ENCODE results near the gene GPC5.
"Not testable (repeated sequence)": the region's sequence is repeated elsewhere in the genome, so short reads cannot be mapped to it uniquely, and the experiment has no call there.

DNA sequence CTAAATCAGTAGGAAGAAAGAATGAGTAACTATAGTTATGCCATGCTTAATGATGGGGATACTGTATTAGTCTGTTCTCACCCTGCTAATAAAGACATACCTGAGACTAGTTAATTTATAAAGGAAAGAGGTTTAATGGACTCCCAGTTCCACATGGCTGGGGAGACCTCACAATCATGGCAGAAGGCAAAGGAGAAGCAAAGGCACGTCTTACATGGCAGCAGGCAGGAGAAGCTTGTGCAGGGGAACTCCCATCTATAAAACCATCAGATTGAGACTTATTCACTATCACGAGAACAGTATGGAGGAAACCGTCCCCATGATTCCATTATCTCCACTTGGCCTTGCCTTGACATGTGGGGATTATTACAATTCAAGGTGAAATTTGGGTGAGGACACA is 1084.4 kb downstream of the GPC5 start:
- TF ChIP-seq, protein P1, sequence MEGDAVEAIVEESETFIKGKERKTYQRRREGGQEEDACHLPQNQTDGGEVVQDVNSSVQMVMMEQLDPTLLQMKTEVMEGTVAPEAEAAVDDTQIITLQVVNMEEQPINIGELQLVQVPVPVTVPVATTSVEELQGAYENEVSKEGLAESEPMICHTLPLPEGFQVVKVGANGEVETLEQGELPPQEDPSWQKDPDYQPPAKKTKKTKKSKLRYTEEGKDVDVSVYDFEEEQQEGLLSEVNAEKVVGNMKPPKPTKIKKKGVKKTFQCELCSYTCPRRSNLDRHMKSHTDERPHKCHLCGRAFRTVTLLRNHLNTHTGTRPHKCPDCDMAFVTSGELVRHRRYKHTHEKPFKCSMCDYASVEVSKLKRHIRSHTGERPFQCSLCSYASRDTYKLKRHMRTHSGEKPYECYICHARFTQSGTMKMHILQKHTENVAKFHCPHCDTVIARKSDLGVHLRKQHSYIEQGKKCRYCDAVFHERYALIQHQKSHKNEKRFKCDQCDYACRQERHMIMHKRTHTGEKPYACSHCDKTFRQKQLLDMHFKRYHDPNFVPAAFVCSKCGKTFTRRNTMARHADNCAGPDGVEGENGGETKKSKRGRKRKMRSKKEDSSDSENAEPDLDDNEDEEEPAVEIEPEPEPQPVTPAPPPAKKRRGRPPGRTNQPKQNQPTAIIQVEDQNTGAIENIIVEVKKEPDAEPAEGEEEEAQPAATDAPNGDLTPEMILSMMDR (IDR thresholded peaks at IDR 0.05): not testable (repeated sequence)
- not testable (repeated sequence) for TF ChIP-seq POLR2A (IDR thresholded peaks at IDR 0.05)

All from uterus (tissue), 2 donors.